ENCODE results near the gene SWSAP1.

SWSAP1 gene

DNA sequence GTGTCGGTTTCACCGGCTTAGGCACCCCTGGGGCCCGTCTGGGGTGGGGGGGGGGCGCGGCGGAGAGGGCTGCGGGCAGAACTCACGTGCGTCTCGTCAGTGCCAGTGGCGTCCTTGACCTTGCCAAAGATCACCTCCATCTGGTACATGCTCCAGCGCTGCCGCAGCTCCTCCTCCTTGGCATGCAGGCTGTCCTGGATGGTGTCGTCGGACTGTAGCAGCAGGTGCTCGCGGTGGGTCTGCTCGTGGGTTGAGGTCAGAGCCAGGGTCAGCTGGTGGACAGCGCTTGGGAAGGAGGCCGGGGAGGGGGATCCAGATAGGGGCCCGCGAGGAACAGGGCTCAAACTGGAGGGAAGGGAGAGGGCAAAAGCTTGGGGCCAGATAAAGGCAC, 49.3 kb downstream of the SWSAP1 start:
- H3K4me3 ChIP-seq (ENCODE audit: low read depth, low read length), result no peak overlapping the region
- TF ChIP-seq, protein P1, sequence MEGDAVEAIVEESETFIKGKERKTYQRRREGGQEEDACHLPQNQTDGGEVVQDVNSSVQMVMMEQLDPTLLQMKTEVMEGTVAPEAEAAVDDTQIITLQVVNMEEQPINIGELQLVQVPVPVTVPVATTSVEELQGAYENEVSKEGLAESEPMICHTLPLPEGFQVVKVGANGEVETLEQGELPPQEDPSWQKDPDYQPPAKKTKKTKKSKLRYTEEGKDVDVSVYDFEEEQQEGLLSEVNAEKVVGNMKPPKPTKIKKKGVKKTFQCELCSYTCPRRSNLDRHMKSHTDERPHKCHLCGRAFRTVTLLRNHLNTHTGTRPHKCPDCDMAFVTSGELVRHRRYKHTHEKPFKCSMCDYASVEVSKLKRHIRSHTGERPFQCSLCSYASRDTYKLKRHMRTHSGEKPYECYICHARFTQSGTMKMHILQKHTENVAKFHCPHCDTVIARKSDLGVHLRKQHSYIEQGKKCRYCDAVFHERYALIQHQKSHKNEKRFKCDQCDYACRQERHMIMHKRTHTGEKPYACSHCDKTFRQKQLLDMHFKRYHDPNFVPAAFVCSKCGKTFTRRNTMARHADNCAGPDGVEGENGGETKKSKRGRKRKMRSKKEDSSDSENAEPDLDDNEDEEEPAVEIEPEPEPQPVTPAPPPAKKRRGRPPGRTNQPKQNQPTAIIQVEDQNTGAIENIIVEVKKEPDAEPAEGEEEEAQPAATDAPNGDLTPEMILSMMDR (IDR thresholded peaks at IDR 0.05; ENCODE audit: borderline replicate concordance, insufficient read depth, low read depth, low read length), result no peak
